NT2/D1 (cell line): ENCODE results near the gene AOPEP.

Source experiments
- SUZ12 ChIP-seq: IDR thresholded peaks from 2 replicates; pipeline ENCODE4 v1.6.1; 2011; ENCODE audit not compliant: insufficient read length, insufficient read depth; ENCODE audit errors: extremely low read depth
- YY1 ChIP-seq: IDR thresholded peaks from 2 replicates; pipeline ENCODE4 v1.6.1; 2011; ENCODE audit not compliant: insufficient read length, insufficient read depth
- ZNF274 ChIP-seq: IDR thresholded peaks from 2 replicates; pipeline ENCODE4 v1.6.1; 2011; ENCODE audit warnings: mild to moderate bottlenecking, low read depth, low read length

DNA sequence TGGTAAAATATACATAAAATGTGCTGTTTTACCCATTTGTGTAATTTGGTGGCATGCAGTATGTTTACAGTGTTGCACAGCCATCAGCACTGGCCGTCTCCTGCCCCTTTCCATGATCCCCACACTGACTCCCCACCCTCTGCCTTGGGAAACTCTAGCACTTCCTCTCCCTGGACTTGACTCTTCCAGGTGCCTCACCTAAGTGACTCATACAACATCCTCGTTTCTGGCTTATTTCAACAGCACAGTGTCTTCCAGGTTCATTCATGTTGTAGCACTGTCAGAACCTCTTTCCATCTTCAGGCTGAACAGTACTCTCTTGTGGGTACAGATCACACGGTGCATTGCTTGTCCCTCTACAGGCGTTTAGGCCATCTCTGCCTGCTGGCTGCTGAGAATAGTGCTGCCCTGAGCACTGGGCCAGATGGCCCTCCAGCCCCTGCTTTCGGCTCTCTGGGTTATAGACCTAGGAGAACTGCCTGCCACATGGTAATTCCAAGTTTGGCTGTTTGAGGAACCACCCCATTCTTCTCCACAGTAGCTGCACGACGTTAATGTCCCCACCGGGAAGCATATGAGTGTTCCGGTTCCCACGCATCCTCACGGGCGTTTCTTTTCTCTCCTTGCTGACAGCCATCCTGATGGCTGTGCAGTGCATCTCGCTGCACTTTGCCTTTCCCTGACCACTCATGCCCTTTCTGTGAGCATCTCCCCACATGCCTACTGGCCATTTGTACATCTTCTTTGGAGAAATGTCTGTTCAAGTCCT, 379.2 kb downstream of the AOPEP start:
- no peak for TF ChIP-seq ZNF274
- no peak for TF ChIP-seq YY1
- no peak for TF ChIP-seq SUZ12
